ENCODE measurements around the gene SULT1C2.
"Not testable (repeated sequence)": the region's sequence is repeated elsewhere in the genome, so short reads cannot be mapped to it uniquely, and the experiment has no call there.

SULT1C2 gene

GRCh38 chr2:108351889-108352288 lies 63.2 kb downstream of the SULT1C2 start:
- H3K27ac ChIP-seq (ENCODE audit: low read depth, low read length): no peak overlapping the region
- no peak overlapping the region for H3K9ac ChIP-seq (ENCODE audit: low read depth, low read length)
- no peaks in the 10 kb centered on the region for H3K27me3 ChIP-seq (ENCODE audit: control insufficient read depth, insufficient read depth, low read length)

GRCh38 chr2:108354136-108354535 lies 65.4 kb downstream of the SULT1C2 start:
- no peaks in the 10 kb centered on the region for H3K9me3 ChIP-seq (ENCODE audit: control insufficient read depth, insufficient read depth, low read length)
- H3K4me1 ChIP-seq (ENCODE audit: control insufficient read depth, insufficient read depth, low read length): no peaks in the 10 kb centered on the region
- H3K27me3 ChIP-seq (ENCODE audit: control insufficient read depth, insufficient read depth, low read length): no peaks in the 10 kb centered on the region

More at GRCh38 chr2:108351889-108352288, 63.2 kb downstream of the SULT1C2 start:
- Histone ChIP-seq H3K36me3 (ENCODE audit: control insufficient read depth, insufficient read depth, low read length) (no peaks in the 10 kb centered on the region), H3K4me1 (ENCODE audit: control insufficient read depth, insufficient read depth, low read length) (peaks cover 4% of the 10 kb centered on the region), H3K9me3 (ENCODE audit: control insufficient read depth, insufficient read depth, low read length) (no peaks in the 10 kb centered on the region), H3K4me3 (ENCODE audit: low read depth, low read length) (no peak overlapping the region)

GRCh38 chr2:108355906-108356734 lies 67.4 kb downstream of the SULT1C2 start:
- no peaks in the 10 kb centered on the region for H3K4me1 ChIP-seq (ENCODE audit: control insufficient read depth, insufficient read depth, low read length)
- no peaks in the 10 kb centered on the region for H3K9me3 ChIP-seq (ENCODE audit: control insufficient read depth, insufficient read depth, low read length)
- no peak overlapping the region for H3K27ac ChIP-seq (ENCODE audit: low read depth, low read length)
- no peak overlapping the region for H3K4me3 ChIP-seq (ENCODE audit: low read depth, low read length)
- no peaks in the 10 kb centered on the region for H3K27me3 ChIP-seq (ENCODE audit: control insufficient read depth, insufficient read depth, low read length)
- no peaks in the 10 kb centered on the region for H3K36me3 ChIP-seq (ENCODE audit: control insufficient read depth, insufficient read depth, low read length)
- H3K9ac ChIP-seq (ENCODE audit: low read depth, low read length): no peak overlapping the region

More at GRCh38 chr2:108354136-108354535, 65.4 kb downstream of the SULT1C2 start:
- Histone ChIP-seq H3K27ac (ENCODE audit: low read depth, low read length) (no peak overlapping the region), H3K4me3 (ENCODE audit: low read depth, low read length) (no peak overlapping the region), H3K36me3 (ENCODE audit: control insufficient read depth, insufficient read depth, low read length) (no peaks in the 10 kb centered on the region), H3K9ac (ENCODE audit: low read depth, low read length) (no peak overlapping the region)

GRCh38 chr2:108359336-108359735 lies 70.6 kb downstream of the SULT1C2 start:
- H3K27ac ChIP-seq (ENCODE audit: low read depth, low read length); H3K27me3 ChIP-seq (ENCODE audit: control insufficient read depth, insufficient read depth, low read length); H3K9me3 ChIP-seq (ENCODE audit: control insufficient read depth, insufficient read depth, low read length); H3K4me1 ChIP-seq (ENCODE audit: control insufficient read depth, insufficient read depth, low read length); H3K36me3 ChIP-seq (ENCODE audit: control insufficient read depth, insufficient read depth, low read length); H3K9ac ChIP-seq (ENCODE audit: low read depth, low read length); H3K4me3 ChIP-seq (ENCODE audit: low read depth, low read length): not testable (repeated sequence)
